A549 (cell line): ENCODE measurements around the gene PCARE. TPM values are rescaled to one million over a fixed set of nuclear protein-coding genes. Genes with fewer than 3 reads are reported as not detected.

Source experiments
- ATAC-seq, 2 experiments: fragments of 200-7000 bp in 1 of 2; fragments of >200 bp in 1 of 2; cut with Nextera tagmentation in 1 of 2; cut with Tn5 transposase in 1 of 2; 3 replicates each; pipeline versions ENCODE4 v1.8.0 to v1.9.1; 2018 to 2020; ENCODE audit warnings: mild to moderate bottlenecking in 1 of 2, moderate library complexity in 1 of 2
- CTCF ChIA-PET: fragments of 300-600 bp; sonication (Branson Sonifier 250); formaldehyde crosslinking; extraction: SDS; loops from one replicate; lab custom pipeline; 2021; ENCODE audit warnings: antibody characterized with exemption, inconsistent platforms; lab: Yijun Ruan, JAX
- POLR2A ChIA-PET: fragments of 350-600 bp; formaldehyde crosslinking; extraction: SDS; loops from one replicate; lab custom pipeline; 2021; ENCODE audit warnings: antibody characterized with exemption, inconsistent platforms; lab: Yijun Ruan, JAX
- DNase-seq, 2 experiments: peaks; one replicate each; pipeline versions ENCODE4 v3.0.0 to v3.0.0-alpha.2; 2011 to 2016; ENCODE audit warnings: low read depth in 1 of 2, low spot score in 1 of 2
- FAIRE-seq: peaks from 2 replicates; lab custom pipeline; 2011; peaks lifted over from hg19 to GRCh38; lab: Jason Lieb, UNC
- H3K27ac ChIP-seq, 2 experiments: fragments of >200 bp; sonication (Bioruptor Twin); formaldehyde crosslinking; 3 replicates each; pipeline ENCODE4 v1.5.1; 2016 to 2017
- H3K4me1 ChIP-seq: fragments of >200 bp; sonication (Bioruptor Twin); formaldehyde crosslinking; 3 replicates; pipeline ENCODE4 v1.6.1; 2016
- H3K4me2 ChIP-seq: fragments of >200 bp; sonication (Bioruptor Twin); formaldehyde crosslinking; 3 replicates; pipeline ENCODE4 v1.6.1; 2016
- H3K4me3 ChIP-seq: fragments of >200 bp; sonication (Bioruptor Twin); formaldehyde crosslinking; 3 replicates; pipeline ENCODE4 v1.5.1; 2016
- H3K9me3 ChIP-seq: fragments of >200 bp; sonication (Bioruptor Twin); formaldehyde crosslinking; 3 replicates; pipeline ENCODE4 v1.6.1; 2016
- CBX2 ChIP-seq: fragments of 200-600 bp; sonication (generic); IDR thresholded peaks from 2 replicates; pipeline ENCODE4 v1.6.1; 2016; ENCODE audit warnings: low read depth, mild to moderate bottlenecking, borderline replicate concordance
- CTCF ChIP-seq: fragments of >200 bp; sonication (Bioruptor Twin); formaldehyde crosslinking; IDR thresholded peaks from 3 replicates; pipeline ENCODE4 v1.5.1; 2016
- EHF ChIP-seq: fragments of 250-450 bp; sonication (Bioruptor Pico); IDR thresholded peaks from 2 replicates; pipeline ENCODE4 v1.5.0; 2020; ENCODE audit warnings: mild to moderate bottlenecking
- EHMT2 ChIP-seq: fragments of 200-600 bp; sonication (generic); IDR thresholded peaks from 2 replicates; pipeline ENCODE4 v1.6.1; 2016; ENCODE audit warnings: antibody characterized with exemption, low read depth, mild to moderate bottlenecking, moderate library complexity
- ELK1 ChIP-seq: fragments of 150-350 bp; IDR thresholded peaks from 2 replicates; pipeline ENCODE4 v1.6.1; 2014; ENCODE audit warnings: low read depth, mild to moderate bottlenecking, low read length
- ESRRA ChIP-seq: fragments of 150-350 bp; IDR thresholded peaks from 2 replicates; pipeline ENCODE4 v1.6.1; 2014; ENCODE audit warnings: mild to moderate bottlenecking, low read length, borderline replicate concordance
- FOSL2 ChIP-seq, 2 experiments: fragments of 450-650 bp in 1 of 2; fragments of >200 bp in 1 of 2; sonication (Bioruptor Twin) in 1 of 2; formaldehyde crosslinking; IDR thresholded peaks; 2 replicates each; pipeline versions ENCODE4 v1.5.0 to v1.6.1; 2016 to 2020; ENCODE audit warnings: mild to moderate bottlenecking in 1 of 2, moderate library complexity in 1 of 2
- GATA3 ChIP-seq: IDR thresholded peaks from 2 replicates; pipeline ENCODE4 v1.6.1; 2012; ENCODE audit warnings: borderline replicate concordance
- HDAC2 ChIP-seq: fragments of 200-600 bp; sonication (generic); IDR thresholded peaks from 2 replicates; pipeline ENCODE4 v1.6.1; 2016
- HEYL ChIP-seq: fragments of 250-450 bp; sonication (Bioruptor Pico); IDR thresholded peaks from 2 replicates; pipeline ENCODE4 v1.8.0; 2021; ENCODE audit warnings: mild to moderate bottlenecking, moderate library complexity
- HMGXB4 ChIP-seq: fragments of 250-450 bp; sonication (Bioruptor Pico); IDR thresholded peaks from 2 replicates; pipeline ENCODE4 v1.5.0; 2021; ENCODE audit warnings: mild to moderate bottlenecking, moderate library complexity, borderline replicate concordance
- HOXB13 ChIP-seq: fragments of 250-450 bp; sonication (Bioruptor Pico); IDR thresholded peaks from 2 replicates; pipeline ENCODE4 v1.5.0; 2020; ENCODE audit warnings: low read depth, mild to moderate bottlenecking, moderate library complexity
- JUNB ChIP-seq: fragments of >200 bp; sonication (Bioruptor Twin); formaldehyde crosslinking; IDR thresholded peaks from 2 replicates; pipeline ENCODE4 v1.6.1; 2016
- KDM5A ChIP-seq: fragments of 200-600 bp; sonication (generic); IDR thresholded peaks from 2 replicates; pipeline ENCODE4 v1.6.1; 2016; ENCODE audit warnings: antibody characterized with exemption, mild to moderate bottlenecking
- MAFK ChIP-seq: fragments of 450-650 bp; IDR thresholded peaks from 2 replicates; pipeline ENCODE4 v1.6.1; 2014; ENCODE audit not compliant: partially characterized antibody
- NFE2L2 ChIP-seq: fragments of 150-350 bp; conservative IDR thresholded peaks from 2 replicates; pipeline ENCODE4 v1.6.1; 2014; ENCODE audit warnings: low read length
- NR3C1 ChIP-seq: fragments of >200 bp; sonication (Bioruptor Twin); formaldehyde crosslinking; IDR thresholded peaks from 3 replicates; pipeline ENCODE4 v1.6.1; 2017
- PHF8 ChIP-seq: fragments of 200-600 bp; sonication (generic); IDR thresholded peaks from 2 replicates; pipeline ENCODE4 v1.6.1; 2016; ENCODE audit warnings: low read depth, mild to moderate bottlenecking, antibody characterized with exemption, moderate library complexity, borderline replicate concordance
- RAD21 ChIP-seq, 2 experiments: fragments of >200 bp in 1 of 2; sonication (Bioruptor Twin) in 1 of 2; formaldehyde crosslinking in 1 of 2; IDR thresholded peaks in 1 of 2; conservative IDR thresholded peaks in 1 of 2; 2 replicates in 1 of 2; 3 replicates in 1 of 2; pipeline ENCODE4 v1.6.1; 2012 to 2018; ENCODE audit warnings: inconsistent platforms in 1 of 2
- RARB ChIP-seq: fragments of 250-450 bp; sonication (Bioruptor Pico); IDR thresholded peaks from 2 replicates; pipeline ENCODE4 v1.8.0; 2021; ENCODE audit warnings: mild to moderate bottlenecking, moderate library complexity
- RNF2 ChIP-seq: fragments of 200-600 bp; sonication (generic); IDR thresholded peaks from 2 replicates; pipeline ENCODE4 v1.6.1; 2016; ENCODE audit warnings: low read depth, mild to moderate bottlenecking, antibody characterized with exemption, moderate library complexity, borderline replicate concordance
- SMC3 ChIP-seq: fragments of >200 bp; sonication (Bioruptor Twin); formaldehyde crosslinking; IDR thresholded peaks from 3 replicates; pipeline ENCODE4 v1.6.1; 2018; ENCODE audit warnings: inconsistent platforms
- SREBF2 ChIP-seq: fragments of 450-650 bp; IDR thresholded peaks from 2 replicates; pipeline ENCODE4 v1.6.1; 2014; ENCODE audit warnings: mild to moderate bottlenecking, moderate library complexity
- TP53 ChIP-seq: fragments of 250-450 bp; sonication (Bioruptor Pico); IDR thresholded peaks from 2 replicates; pipeline ENCODE4 v1.5.0; 2021; ENCODE audit warnings: mild to moderate bottlenecking, moderate library complexity
- ZFP36 ChIP-seq: fragments of 450-650 bp; IDR thresholded peaks from 2 replicates; pipeline ENCODE4 v1.6.1; 2014; ENCODE audit warnings: borderline replicate concordance; ENCODE audit not compliant: partially characterized antibody
- ZSCAN20 ChIP-seq: fragments of 250-450 bp; sonication (Bioruptor Pico); IDR thresholded peaks from 2 replicates; pipeline ENCODE4 v1.8.0; 2022; ENCODE audit warnings: mild to moderate bottlenecking, moderate library complexity
- WGBS: methylation state at CpG from one replicate; pipeline ENCODE4 v1.1.6; 2017; ENCODE audit errors: missing lambda C conversion rate; 5-methylcytosine and 5-hydroxymethylcytosine counted together
- polyA plus RNA-seq, 4 experiments: library from polyadenylated mRNA; depleted of rRNA in 3 of 4; stranded (reverse); fragments of >200 nt; fragmentation: RNase III in 1 of 4; extraction: RNeasy Plus Mini Kit Qiagen cat#74134 plus additional on column Dnase treatment in 1 of 4; gene quantifications; 2 replicates in 3 of 4; 3 replicates in 1 of 4; pipeline ENCODE4 v1.2.3, GENCODE V29; 2011 to 2017
- TF ChIP-seq, protein P1 (sequence below): fragments of 250-450 bp; sonication (Bioruptor Pico); IDR thresholded peaks from 2 replicates; pipeline ENCODE4 v1.5.0; 2020; ENCODE audit warnings: low read depth, mild to moderate bottlenecking, moderate library complexity
- TF ChIP-seq, protein P2 (sequence below): IDR thresholded peaks from 2 replicates; pipeline ENCODE4 v1.6.1; 2012

Gene PCARE
- polyA plus RNA-seq, 2 of the 4 experiments (the other 2 are of a cell fraction) = not detected

DNA sequence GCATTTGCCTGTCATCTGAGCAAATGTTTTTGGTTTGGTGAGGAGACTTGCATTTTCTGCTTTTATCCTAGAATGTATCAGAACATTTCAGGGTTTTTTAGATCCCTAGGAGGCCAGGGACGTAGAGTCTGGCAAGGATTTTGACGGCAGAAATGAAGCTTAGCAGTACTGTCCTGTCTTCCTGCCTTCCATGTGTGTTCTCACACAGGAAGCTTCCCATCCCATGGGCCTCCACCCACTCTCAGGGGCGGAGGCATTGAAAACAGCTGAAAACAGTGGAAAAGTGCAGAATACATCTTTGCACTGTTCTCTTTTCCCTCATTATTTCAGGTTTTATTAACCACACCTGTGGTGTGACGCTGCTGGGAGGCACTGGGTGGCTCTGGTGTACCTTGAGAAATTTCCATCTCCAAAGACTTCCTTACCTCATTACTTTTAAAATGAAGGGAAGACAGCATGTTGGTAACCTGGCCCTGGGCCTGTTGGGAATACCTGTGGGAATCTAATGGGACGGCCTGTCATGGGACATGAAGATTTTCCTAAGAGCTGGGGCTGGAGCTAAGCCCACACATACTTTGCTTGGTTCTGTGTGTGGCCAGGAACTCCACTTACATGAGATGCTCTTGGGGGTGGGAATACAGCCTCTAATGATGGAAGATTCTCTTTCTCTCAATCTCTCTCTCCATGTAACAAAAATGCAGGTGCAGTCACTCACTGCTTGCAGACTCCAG is 20.5 kb downstream of the PCARE start:
- no peaks in the 10 kb centered on the region for H3K9me3 ChIP-seq
- ChIA-PET POLR2A (interaction anchor here (0.6 kb wide), 1 partner anchor 60 kb away, joined by 3 read pairs; no protein-coding TSS in a partner anchor), CTCF (interaction anchor here (0.7 to 3.0 kb wide), 16 partner anchors 9 to 159 kb away, joined by 3 to 19 read pairs (median 4); no protein-coding TSS in a partner anchor)
- no peak overlapping the region for H3K4me2 ChIP-seq
- FAIRE-seq = no peak
- H3K27ac ChIP-seq = no peak overlapping the region
- no peaks in the 10 kb centered on the region for H3K4me1 ChIP-seq
- 88% methylated on average over 5 of the region's 5 CpGs for WGBS
- ATAC-seq = peak; percentile 48 to 62; a peak in 4 of 6 replicates
- peak in 1 of 2 experiments; percentile 21 for DNase-seq
- H3K4me3 ChIP-seq = no peak overlapping the region
- TF ChIP-seq CBX2 (no peak), CTCF (peak; percentile 32; the same call in 1 of the 3 replicates), RAD21 (conservative IDR thresholded peaks at IDR 0.05 in 1 of 2, IDR thresholded peaks at IDR 0.05 in 1 of 2) (peak; percentile 60 to 61), SMC3 (peak; percentile 67), SREBF2 (no peak)

DNA sequence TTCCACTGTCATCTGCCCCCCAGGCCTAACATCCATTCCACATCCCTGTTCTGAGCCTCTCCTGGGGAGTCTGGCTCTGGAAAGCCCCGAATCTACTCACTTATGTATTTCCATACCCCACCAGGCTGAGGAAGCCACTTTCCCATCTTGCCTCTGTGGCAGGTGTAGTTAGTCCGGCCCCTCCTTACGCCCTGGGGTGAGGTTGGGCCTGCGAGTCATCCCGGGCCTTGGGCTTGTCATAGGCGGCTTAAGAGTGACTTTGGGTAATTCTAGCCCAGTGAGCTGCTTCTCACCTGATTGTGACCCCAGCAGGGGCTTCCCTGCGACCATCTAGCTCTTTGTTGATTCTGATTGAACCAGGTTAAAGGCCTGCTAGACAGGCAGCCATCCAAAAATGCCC is 21.1 kb downstream of the PCARE start:
- H3K4me2 ChIP-seq = no peak overlapping the region
- no peaks in the 10 kb centered on the region for H3K4me1 ChIP-seq
- DNase-seq = no peak
- ATAC-seq = peak in 1 of 2 experiments; percentile 29; a peak in 2 of 6 replicates
- H3K27ac ChIP-seq = 0 out of 6 replicates have a peak overlapping the region, but pooled peaks of 1 of the 2 experiments have one; percentile 12
- H3K4me3 ChIP-seq = no peak overlapping the region
- TF ChIP-seq PHF8 (no peak), FOSL2 (IDR thresholded peaks at IDR 0.05) (no peak), FOSL2 (CRISPR knock-in tag; IDR thresholded peaks at IDR 0.05) (no peak), SMC3 (no peak), ZFP36 (no peak), HDAC2 (no peak), GATA3 (no peak), KDM5A (no peak), NFE2L2 (no peak), NR3C1 (no peak)
- TF ChIP-seq, protein P1, sequence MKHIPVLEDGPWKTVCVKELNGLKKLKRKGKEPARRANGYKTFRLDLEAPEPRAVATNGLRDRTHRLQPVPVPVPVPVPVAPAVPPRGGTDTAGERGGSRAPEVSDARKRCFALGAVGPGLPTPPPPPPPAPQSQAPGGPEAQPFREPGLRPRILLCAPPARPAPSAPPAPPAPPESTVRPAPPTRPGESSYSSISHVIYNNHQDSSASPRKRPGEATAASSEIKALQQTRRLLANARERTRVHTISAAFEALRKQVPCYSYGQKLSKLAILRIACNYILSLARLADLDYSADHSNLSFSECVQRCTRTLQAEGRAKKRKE (CRISPR knock-in tag) = no peak
- ChIA-PET POLR2A (no interaction called here), CTCF (interaction anchor here (0.9 to 3.0 kb wide), 12 partner anchors 10 to 160 kb away, joined by 3 to 19 read pairs (median 4); no protein-coding TSS in a partner anchor)
- no peak for FAIRE-seq
- WGBS = 83% methylated on average over 7 of the region's 7 CpGs
- no peaks in the 10 kb centered on the region for H3K9me3 ChIP-seq

- no peak for FAIRE-seq
- ChIA-PET CTCF (interaction anchor here (0.6 to 3.0 kb wide), 5 partner anchors 10 to 1718 kb away, joined by 3 to 19 read pairs (median 4); no protein-coding TSS in a partner anchor), POLR2A (no interaction called here)
- Histone ChIP-seq H3K4me1 (no peaks in the 10 kb centered on the region), H3K4me3 (no peak overlapping the region), H3K9me3 (no peaks in the 10 kb centered on the region), H3K4me2 (no peak overlapping the region), H3K27ac (0 out of 6 replicates have a peak overlapping the region, but pooled peaks of 1 of the 2 experiments have one; percentile 12)
- no peak for DNase-seq
- ATAC-seq = peak in 1 of 2 experiments; percentile 30; a peak in 2 of 6 replicates
- WGBS = 75% methylated on average over 6 of the region's 6 CpGs
- TF ChIP-seq EHF (CRISPR knock-in tag) (no peak), ELK1 (no peak), HOXB13 (CRISPR knock-in tag) (no peak), HEYL (CRISPR knock-in tag) (no peak), RNF2 (no peak), JUNB (no peak), EHMT2 (no peak), ZSCAN20 (CRISPR knock-in tag) (no peak), ESRRA (no peak), TP53 (no peak), RARB (CRISPR knock-in tag) (no peak), HMGXB4 (CRISPR knock-in tag) (no peak), MAFK (no peak)
- TF ChIP-seq, protein P2, sequence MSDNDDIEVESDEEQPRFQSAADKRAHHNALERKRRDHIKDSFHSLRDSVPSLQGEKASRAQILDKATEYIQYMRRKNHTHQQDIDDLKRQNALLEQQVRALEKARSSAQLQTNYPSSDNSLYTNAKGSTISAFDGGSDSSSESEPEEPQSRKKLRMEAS = no peak
These were observed 21.5 kb downstream of the PCARE start for GRCh38 chr2:29052807-29053206.
